ENCODE results near the gene C6orf118. TPM values are rescaled to one million over a fixed set of nuclear protein-coding genes. Genes with fewer than 3 reads are reported as not detected.

Gene C6orf118
- total and polyA plus RNA-seq, 10 of the 15 experiments (the other 5 are each of a cell fraction or from before 2014, with no cell fraction given): not detected

- H2AFZ ChIP-seq (ENCODE audit: control insufficient read depth, low read depth, low read length): no peak overlapping the region
- H3K36me3 ChIP-seq (ENCODE audit: control insufficient read depth in 2 of 2, insufficient read depth in 2 of 2, low read length in 1 of 2): no peaks in the 10 kb centered on the region
- RAD21 ChIA-PET (ENCODE audit: unreplicated experiment): no interaction called here
- WGBS (ENCODE audit: insufficient coverage, insufficient replicate concordance, low lambda C conversion rate, missing lambda C conversion rate): 0% methylated on average over 1 of the region's 1 CpG
- no TSS peak for BruUV-seq (replicated peaks)
- H3K79me2 ChIP-seq (ENCODE audit: control insufficient read depth, insufficient read depth, low read length): no peaks in the 10 kb centered on the region
- no peaks in the 10 kb centered on the region for H3K27me3 ChIP-seq (replicated peaks in 1 of 2; ENCODE audit: control insufficient read depth in 2 of 2, insufficient read depth in 2 of 2, low read length in 1 of 2)
- ATAC-seq (no peak), FAIRE-seq (no peak), DNase-seq (ENCODE audit: low read depth, low spot score) (no peak)
- in situ Hi-C loops (cut with MboI): no loop called here
- POLR2A ChIA-PET: no interaction called here
- SMC1A ChIA-PET (ENCODE audit: uncharacterized antibody, unreplicated experiment): no interaction called here
- no peak overlapping the region for H3K9ac ChIP-seq (ENCODE audit: control insufficient read depth, insufficient read depth, low read length)
- CTCF ChIA-PET: no interaction called here
- no peaks in the 10 kb centered on the region; the same call in 2 of the 3 replicates for H3K9me3 ChIP-seq (replicated peaks; ENCODE audit: control insufficient read depth, insufficient read depth, low read length)
- no peak overlapping the region for H3K27ac ChIP-seq (ENCODE audit: control insufficient read depth, insufficient read depth)
- H3K4me1 ChIP-seq (ENCODE audit: control insufficient read depth, insufficient read depth, low read length): no peaks in the 10 kb centered on the region
- H3K4me2 ChIP-seq (ENCODE audit: control insufficient read depth, insufficient read depth): no peak overlapping the region
- intact Hi-C loops (cut with micrococcal nuclease; ENCODE audit: unreplicated experiment): no loop called here
- H3K4me3 ChIP-seq: no peak overlapping the region
- H4K20me1 ChIP-seq (ENCODE audit: control insufficient read depth, insufficient read depth): no peaks in the 10 kb centered on the region
- TF ChIP-seq BCL11A (IDR thresholded peaks at IDR 0.05; ENCODE audit: low read depth, low read length) (no peak), PBX3 (IDR thresholded peaks at IDR 0.05; ENCODE audit: insufficient replicate concordance, low read depth, low read length) (no peak), SRF (IDR thresholded peaks at IDR 0.05; ENCODE audit: low read depth in 2 of 2, low read length in 2 of 2) (no peak), DPF2 (IDR thresholded peaks at IDR 0.05) (no peak), CUX1 (IDR thresholded peaks at IDR 0.05; ENCODE audit: insufficient replicate concordance, low read depth, low read length) (no peak), PAX5 (IDR thresholded peaks at IDR 0.05; ENCODE audit: borderline replicate concordance, low read depth, low read length) (no peak), JUNB (IDR thresholded peaks at IDR 0.05) (no peak), ZBTB11 (CRISPR knock-in tag; IDR thresholded peaks at IDR 0.05) (no peak), CREB1 (IDR thresholded peaks at IDR 0.05; ENCODE audit: low read depth) (no peak), EZH2 (IDR thresholded peaks at IDR 0.05; ENCODE audit: borderline replicate concordance, control insufficient read depth, low read depth, low read length) (no peak), NFIC (IDR thresholded peaks at IDR 0.05; ENCODE audit: low read depth, low read length) (no peak), ATF7 (IDR thresholded peaks at IDR 0.05; ENCODE audit: low read depth) (no peak), ZZZ3 (IDR thresholded peaks at IDR 0.05; ENCODE audit: control insufficient read depth, insufficient read length, low read depth) (no peak), GABPA (IDR thresholded peaks at IDR 0.05; ENCODE audit: low read depth) (no peak), FOXK2 (IDR thresholded peaks at IDR 0.05) (no peak), ASH2L (IDR thresholded peaks at IDR 0.05; ENCODE audit: borderline replicate concordance, low read depth) (no peak), RFX5 (IDR thresholded peaks at IDR 0.05; ENCODE audit: low read depth, low read length) (no peak)
Measured at GRCh38 chr6:165236326-165236725, 73.1 kb downstream of the C6orf118 start.

Data from GM12878 (cell line).